Amygdala (tissue), 56 donors: ENCODE data around the gene RPS6KA6.

Experiments
- DNase-seq, 56 donors: peaks; one replicate each; lab custom pipeline; 2025; lab: John Stamatoyannopoulos, UW

Gene RPS6KA6

GRCh38 chrX:84168095-84168494 is 19.9 kb downstream of the RPS6KA6 start:
- no peak for DNase-seq

GRCh38 chrX:84165711-84166110 is 22.3 kb downstream of the RPS6KA6 start:
- no peak for DNase-seq

GRCh38 chrX:84162401-84162800 is 25.6 kb downstream of the RPS6KA6 start:
- no peak for DNase-seq

- DNase-seq: no peak
Measured at GRCh38 chrX:84161641-84162040, 26.4 kb downstream of the RPS6KA6 start.

GRCh38 chrX:84160736-84161135 is 27.3 kb downstream of the RPS6KA6 start:
- no peak for DNase-seq

- DNase-seq: no peak
Measured at GRCh38 chrX:84156821-84157220, 31.2 kb downstream of the RPS6KA6 start.

- DNase-seq: no peak
Measured at GRCh38 chrX:84155938-84156337, 32.1 kb downstream of the RPS6KA6 start.

GRCh38 chrX:84153538-84153937 is 34.5 kb downstream of the RPS6KA6 start:
- DNase-seq: peak in 3 of 56 donors; percentile 0 to 4 (median 0)

- DNase-seq: no peak
Measured at GRCh38 chrX:84144991-84145390, 43.0 kb downstream of the RPS6KA6 start.

- no peak for DNase-seq
Measured at GRCh38 chrX:84144281-84144680, 43.7 kb downstream of the RPS6KA6 start.

GRCh38 chrX:84133023-84133422 is 55.0 kb downstream of the RPS6KA6 start:
- DNase-seq: no peak

- no peak for DNase-seq
Measured at GRCh38 chrX:84123585-84123984, 64.4 kb downstream of the RPS6KA6 start.

- no peak for DNase-seq
Measured at GRCh38 chrX:84118769-84119168, 69.2 kb downstream of the RPS6KA6 start.

- no peak for DNase-seq
Measured at GRCh38 chrX:84118315-84118714, 69.7 kb downstream of the RPS6KA6 start.

- no peak for DNase-seq
Measured at GRCh38 chrX:84108584-84108983, 79.4 kb downstream of the RPS6KA6 start.

GRCh38 chrX:84099120-84099519 is 88.9 kb downstream of the RPS6KA6 start:
- no peak for DNase-seq

- peak in 17 of 56 donors; percentile 0 to 21 (median 2) for DNase-seq
Measured at GRCh38 chrX:84079479-84080197, 108.4 kb downstream of the RPS6KA6 start.

- no peak for DNase-seq
Measured at GRCh38 chrX:84078991-84079390, 109.0 kb downstream of the RPS6KA6 start.

GRCh38 chrX:84064814-84065213 is 123.2 kb downstream of the RPS6KA6 start:
- DNase-seq: no peak

- no peak for DNase-seq
Measured at GRCh38 chrX:84064164-84064563, 123.8 kb downstream of the RPS6KA6 start.

GRCh38 chrX:84047339-84047738 is 140.7 kb downstream of the RPS6KA6 start:
- DNase-seq: no peak

GRCh38 chrX:84046403-84046984 is 141.5 kb downstream of the RPS6KA6 start:
- peak in 1 of 56 donors; percentile 0 for DNase-seq
